GM19193 (cell line): ENCODE data around the gene DOK6.

Source experiments
- POLR2A ChIP-seq: IDR thresholded peaks from 4 replicates; pipeline ENCODE4 v1.6.1; 2011; ENCODE audit not compliant: insufficient read depth, insufficient read length; ENCODE audit errors: extremely low read depth

Gene DOK6

DNA sequence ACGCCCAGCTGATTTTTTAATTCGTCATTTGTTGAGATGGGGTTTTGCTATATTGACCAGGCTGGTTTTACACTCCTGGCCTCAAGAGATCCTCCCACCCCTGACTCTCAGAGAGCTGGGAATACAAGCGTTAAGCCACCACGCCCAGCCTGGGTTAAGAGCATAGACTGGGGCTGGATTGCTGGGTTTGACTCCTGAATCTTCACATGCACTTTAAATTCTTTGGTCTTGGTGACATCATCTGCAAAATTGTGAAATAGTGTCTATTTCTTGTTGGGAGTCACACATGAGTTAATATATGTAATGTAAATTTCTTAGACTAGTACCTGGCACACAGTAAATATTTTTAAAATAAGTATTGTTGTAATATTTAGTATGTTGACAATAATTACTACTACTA, 257.4 kb downstream of the DOK6 start:
- TF ChIP-seq POLR2A: no peak

DNA sequence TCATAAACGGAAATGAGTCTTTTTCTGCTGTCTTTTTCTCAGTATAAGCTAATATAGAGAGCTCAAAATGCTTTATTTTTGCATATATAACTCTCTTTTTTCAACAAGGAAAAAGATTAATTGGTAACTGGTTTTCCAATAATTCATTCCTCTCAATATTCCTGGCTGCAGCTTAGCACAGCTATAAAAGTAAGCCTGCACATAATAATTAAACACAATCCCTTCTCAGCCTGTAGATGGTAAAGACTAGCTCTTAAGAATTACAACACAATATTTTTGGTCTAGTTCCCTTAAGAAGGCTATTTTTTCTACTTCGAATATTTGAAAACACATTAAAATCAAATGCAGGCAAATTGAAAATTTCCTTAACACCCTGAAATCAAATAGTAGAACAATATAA, 258.0 kb downstream of the DOK6 start:
- TF ChIP-seq POLR2A: no peak

DNA sequence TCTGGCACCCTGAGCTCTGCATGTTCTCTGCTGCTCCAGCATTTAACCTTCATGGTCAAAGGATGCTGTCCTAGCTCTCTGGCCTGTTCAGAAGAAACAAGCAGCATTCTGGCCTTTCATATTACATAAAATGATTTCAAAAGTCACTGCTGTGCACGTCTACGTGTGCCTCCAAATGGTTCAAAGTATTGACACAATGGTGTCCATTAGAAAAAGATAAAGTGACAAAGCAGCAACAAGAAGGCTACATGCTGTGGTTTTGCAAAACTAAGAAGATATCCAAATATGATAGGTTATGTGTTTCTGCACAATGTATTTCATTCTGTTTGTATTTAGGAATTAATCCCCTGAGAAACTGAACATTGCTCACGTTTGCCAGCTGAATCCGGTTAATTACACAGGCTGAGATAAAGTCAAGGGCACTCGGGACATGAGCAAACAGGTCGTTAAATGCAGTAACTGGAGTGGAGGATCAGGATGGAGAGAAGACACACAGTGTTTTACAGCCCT, 258.5 kb downstream of the DOK6 start:
- no peak for TF ChIP-seq POLR2A

DNA sequence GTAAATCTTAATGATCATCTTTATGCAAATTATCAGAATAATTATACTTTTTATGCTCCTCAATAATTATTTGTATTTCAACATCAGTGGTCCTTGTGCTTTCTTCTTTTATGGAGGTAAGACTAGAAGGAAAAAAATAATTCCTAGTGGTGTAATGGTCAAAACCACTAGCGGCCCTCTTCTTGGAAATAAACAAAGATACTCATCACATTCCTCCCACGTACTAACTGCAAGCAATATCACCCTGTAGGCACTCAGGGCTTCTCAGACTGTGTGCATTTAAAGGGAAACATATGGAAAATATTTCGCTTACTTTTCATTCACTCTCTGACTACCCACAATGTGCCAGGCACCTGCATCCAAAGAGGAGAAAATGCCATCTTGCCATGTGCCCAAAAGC, 263.7 kb downstream of the DOK6 start:
- no peak for TF ChIP-seq POLR2A

DNA sequence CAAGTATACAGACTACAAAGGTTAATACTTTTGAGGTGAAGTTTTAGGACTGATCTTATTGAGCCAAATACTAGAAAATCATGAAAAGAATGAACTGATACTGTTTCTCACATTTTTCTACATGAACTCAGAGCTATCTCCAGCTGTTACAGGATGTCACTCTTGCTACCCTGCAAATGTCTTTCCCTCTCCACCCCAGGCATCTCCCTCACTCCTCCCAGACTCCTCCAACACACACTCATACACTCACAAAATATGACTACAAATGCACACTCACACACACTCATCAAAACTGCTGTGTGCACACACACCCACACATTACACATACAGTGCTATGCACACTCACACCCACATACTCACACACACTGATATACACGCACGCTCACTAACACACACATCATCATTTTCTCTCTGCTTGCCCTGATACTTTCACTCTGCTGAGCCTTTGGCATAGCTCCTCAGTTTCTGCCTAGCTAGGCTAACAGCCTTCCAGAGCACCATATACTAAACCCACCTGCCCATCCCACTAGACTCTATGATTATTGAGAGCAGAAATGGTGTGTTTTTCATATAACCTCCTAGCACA, 273.7 kb downstream of the DOK6 start:
- no peak for TF ChIP-seq POLR2A

DNA sequence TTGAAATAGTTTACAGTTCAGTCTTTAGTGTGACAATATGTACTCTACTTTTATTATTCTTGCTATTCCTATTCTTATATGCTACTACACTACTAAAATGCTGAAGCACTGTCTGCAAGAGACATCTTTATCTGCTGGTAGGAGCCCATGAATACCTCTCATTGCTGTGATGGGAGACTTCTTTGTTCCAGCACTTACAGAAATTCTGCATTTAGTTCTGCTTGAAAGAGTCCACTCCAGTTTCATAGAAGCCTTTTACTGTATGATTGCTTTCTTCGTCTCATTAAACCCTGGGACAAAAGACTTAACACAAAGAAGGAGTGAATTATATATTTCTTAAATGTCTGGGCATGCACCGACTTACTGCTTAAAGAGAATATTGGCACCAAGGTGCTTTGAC, 274.3 kb downstream of the DOK6 start:
- TF ChIP-seq POLR2A: no peak

DNA sequence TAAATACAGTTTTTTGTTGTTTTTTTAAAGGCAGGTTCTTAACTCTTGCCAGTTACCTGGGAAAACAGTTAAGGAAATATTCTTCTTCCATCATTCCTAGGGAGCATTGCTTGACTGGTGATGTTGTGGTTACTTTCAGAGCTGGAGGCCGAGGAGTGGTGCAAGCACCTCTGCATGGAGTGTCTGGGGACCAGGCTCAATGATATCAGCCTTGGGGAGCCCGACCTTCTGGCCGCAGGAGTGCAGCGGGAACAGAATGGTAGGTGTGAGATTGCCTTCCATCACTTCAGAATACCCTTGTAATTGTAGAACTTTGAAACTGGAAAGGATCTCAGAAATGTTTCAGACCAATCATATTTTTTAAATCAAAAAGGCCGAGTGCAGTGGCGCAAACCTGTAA, 276.9 kb downstream of the DOK6 start:
- TF ChIP-seq POLR2A: no peak

DNA sequence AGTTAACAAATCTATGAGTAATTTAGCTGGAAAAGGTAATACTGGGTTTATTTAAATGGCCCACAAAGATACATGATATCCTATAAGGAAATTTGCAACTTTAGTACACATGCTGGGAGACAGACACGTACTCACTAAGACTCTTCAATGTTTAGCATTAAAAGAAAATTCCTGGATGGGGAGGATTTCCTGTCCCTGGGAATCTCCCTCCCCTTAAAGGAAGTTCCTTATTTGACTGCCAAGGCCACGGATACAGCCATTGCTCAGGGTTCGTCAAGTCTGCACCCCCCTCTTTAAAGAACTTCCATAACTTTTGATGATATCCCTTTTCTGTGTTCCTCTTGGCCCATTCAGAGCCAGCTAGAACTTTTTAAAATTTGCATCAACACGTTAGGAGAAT, 279.4 kb downstream of the DOK6 start:
- no peak for TF ChIP-seq POLR2A

DNA sequence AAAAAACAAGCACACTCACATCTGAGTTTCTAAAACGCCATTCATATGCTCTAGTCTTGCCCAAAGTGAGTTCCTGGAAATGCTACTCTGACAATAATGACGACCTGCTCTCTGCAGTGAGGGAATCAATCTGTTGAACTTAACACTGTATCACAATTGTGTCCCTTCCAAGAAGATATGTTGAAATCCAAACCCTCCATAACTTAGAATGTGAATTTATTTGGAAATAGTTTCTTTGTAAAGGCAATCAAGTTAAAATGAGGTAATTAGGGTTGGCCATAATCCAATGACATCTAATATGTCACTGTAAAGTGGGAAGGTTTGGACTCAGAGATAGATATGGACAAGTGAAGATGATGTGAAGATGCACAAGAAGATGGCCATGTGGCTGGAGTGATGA, 282.5 kb downstream of the DOK6 start:
- no peak for TF ChIP-seq POLR2A

DNA sequence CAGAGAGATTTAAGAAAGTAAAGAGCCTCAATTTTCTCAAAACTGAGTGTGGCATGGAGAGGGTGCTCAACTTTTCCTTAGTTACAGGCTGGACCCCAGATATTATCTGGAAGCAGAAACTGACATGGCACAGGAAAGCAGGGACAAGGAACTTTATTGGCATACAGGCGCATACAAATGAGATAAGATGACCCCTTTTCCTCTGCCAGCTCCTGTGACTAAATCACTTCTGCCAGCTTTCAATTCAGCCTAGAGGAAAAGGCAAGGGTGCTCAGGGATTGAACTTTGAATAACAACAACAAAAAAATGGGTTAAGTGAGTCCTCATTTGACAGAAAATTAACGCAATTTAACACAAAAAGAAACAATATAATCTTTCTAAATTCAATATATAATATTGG, 284.1 kb downstream of the DOK6 start:
- no peak for TF ChIP-seq POLR2A

DNA sequence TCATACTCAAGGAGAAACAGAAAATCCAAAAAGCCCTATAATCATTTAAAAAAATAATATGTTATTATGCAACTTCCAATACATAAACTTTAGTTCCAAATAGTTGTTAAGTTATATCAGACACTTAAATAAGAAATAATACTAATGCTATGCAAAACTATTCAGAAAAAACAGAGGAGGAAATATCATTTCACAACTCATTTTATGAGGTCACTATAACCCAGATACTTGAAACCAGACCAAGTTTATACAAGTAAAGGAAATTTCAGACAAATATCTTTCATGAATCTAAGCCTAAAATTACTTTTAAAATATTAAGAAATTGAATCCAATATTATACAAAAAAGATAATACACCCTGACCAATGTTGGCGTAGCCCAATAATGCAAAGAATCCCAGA, 286.2 kb downstream of the DOK6 start:
- TF ChIP-seq POLR2A: no peak

DNA sequence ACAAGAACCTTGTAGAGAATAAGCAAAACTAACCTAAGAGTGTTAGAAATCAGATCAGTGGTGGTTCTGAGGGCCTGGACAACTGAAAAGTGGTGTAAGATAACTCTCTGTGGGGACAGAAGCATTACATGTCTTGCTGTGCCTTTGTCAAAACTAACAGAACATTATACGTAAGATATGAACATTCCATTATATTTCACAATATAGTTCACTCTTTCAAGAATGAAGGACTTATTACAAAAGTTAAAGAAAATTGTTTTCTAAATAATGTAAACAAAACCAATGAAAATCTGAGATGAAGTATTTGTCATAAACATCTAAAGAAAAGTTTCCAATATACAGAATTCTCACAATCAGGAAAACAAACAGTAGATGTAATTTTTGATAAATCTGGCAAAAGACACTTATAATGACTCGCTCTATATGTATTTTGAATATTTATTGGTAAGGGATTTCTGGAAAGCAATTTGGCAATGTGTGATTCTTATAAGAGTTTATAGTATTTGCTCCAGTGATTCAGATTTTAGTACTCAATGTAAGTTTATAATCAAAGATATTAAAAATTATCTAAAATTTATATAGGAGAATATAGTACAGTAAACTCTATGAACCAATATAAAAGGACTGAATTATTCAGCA, 288.6 kb downstream of the DOK6 start:
- TF ChIP-seq POLR2A: no peak

DNA sequence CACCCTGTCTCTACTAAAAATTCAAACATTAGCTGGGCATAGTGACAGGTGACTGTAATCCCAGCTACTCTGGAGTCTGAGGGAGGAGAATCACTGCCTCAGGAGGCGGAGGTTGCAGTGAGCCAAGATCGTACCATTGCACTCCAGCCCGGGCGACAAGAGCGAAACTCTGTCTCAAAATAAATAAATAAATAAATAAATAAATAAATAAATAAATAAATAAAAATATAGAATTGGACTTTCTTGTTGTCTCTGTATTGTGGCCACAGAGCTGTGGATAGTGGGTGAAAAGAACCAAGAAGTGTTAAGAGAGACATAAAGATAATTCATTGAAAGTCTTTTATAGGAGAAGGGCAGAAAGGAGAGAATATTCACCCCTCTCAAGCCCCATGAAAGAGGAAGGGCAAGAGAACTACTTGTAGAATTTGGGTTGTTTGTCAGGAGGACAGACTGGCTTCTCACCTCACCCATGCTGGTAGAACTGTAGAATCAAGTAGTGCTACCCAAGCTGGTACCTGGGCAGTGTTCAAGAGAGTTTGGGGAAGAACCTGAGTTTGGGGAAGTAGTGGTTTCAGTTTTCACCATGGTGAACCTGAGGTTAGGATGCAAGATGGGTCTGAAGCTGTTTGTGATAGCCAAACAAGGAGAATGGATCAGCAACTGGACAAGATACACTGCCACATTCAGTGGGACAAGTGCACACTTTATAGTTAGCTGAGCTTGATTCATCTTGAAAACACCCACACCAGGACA, 290.5 kb downstream of the DOK6 start:
- TF ChIP-seq POLR2A: no peak

DNA sequence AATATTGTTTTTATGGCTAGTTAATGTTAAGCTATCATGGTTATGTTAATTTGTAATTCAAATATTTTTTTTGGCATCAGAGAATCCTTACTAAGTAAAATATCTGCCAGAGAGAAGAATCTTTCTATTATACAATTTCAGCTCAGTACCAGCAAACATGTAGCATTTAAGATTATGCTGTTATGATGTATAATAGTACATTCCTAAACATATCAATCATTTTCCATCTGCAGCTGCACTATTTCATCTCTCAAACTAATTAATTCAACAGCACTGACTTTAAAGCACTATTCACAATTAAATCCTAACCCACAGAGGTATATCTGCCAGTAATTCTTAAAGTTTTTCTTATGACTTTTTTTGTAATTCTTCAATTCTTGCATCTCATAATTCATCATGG, 296.4 kb downstream of the DOK6 start:
- TF ChIP-seq POLR2A: no peak

DNA sequence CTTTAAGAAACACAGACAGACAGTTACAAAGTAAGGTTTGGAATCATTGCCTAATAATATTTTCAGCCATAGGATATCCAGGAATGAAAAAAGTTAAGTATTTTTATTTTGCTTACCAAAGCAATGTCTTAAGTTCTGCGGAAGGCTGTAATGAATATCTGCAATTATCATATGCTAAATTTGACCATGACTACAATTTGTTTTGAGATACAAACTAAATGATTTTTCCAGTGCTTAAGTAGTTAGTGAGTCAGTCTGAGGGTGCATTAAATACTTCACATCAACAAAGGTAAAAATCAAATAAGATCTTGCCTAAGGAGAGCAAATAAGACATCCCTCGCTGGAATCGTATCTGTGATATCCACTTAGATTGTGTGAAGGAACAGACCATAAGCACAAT, 297.0 kb downstream of the DOK6 start:
- TF ChIP-seq POLR2A: no peak

DNA sequence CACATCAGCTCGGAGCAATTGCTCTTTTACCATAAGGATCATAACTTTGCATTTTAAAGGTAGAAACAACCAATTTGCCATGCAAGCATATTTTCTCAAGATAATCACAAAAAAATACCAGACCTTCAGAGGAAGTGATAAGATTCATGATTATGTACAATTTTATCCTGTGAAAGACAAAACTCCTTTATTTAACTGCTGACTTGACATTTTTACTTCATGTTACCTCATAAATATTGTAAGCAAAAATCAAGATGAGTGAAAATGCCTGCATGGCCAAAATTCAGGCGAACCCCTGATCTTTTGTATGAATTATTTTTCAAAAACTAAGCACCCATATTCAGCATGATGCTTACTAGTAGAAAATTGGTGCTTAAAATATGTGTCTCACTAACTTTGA, 300.6 kb downstream of the DOK6 start:
- no peak for TF ChIP-seq POLR2A

DNA sequence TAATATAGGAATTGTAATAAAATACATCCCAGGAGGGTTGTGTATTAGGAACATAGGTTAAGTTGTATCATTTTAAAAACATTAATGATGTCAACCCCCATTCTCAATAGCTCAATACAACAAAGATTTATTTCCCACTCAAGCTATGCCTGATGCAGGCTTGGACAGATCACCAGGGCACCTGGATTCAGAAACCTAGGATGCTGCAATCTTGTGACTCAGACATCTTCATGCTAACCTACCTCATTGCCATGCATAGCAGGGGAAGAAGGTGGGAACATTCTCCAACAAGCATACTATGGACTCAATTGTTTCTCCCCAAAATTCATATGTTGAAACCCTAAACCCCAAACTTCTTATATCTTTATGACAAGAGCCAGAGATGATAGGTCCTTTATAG, 302.8 kb downstream of the DOK6 start:
- no peak for TF ChIP-seq POLR2A

DNA sequence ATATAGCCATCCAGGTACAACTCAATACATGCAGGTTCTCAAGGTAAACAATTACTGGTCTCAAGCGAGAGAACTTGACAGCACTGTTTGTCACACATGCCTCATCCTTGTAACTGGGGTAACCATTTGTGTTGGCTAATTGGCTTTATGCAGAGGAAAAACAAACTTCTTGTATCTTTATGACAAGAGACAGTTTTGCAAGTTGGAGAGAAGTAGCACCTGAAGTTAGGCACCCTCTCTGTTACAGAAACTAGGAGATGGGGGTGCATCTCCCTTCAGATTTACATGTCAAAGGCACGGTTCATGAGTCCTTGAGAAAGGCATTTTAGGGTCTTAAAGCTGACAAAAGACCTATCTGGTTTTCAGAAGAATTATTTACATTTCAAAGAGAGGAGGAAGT, 305.3 kb downstream of the DOK6 start:
- TF ChIP-seq POLR2A: no peak
